HTERT RPE-1 (cell line): ENCODE measurements around the gene DOCK1.
"Not testable (repeated sequence)": the region's sequence is repeated elsewhere in the genome, so short reads cannot be mapped to it uniquely, and the experiment has no call there.

Experiments
- in situ Hi-C: fragments of 300-500 bp; cut with MboI; formaldehyde crosslinking; loops from 4 replicates; pipeline ENCODE4 v1.14.3; 2020; ENCODE audit warnings: low sequenced_read_pairs

DOCK1 gene

DNA sequence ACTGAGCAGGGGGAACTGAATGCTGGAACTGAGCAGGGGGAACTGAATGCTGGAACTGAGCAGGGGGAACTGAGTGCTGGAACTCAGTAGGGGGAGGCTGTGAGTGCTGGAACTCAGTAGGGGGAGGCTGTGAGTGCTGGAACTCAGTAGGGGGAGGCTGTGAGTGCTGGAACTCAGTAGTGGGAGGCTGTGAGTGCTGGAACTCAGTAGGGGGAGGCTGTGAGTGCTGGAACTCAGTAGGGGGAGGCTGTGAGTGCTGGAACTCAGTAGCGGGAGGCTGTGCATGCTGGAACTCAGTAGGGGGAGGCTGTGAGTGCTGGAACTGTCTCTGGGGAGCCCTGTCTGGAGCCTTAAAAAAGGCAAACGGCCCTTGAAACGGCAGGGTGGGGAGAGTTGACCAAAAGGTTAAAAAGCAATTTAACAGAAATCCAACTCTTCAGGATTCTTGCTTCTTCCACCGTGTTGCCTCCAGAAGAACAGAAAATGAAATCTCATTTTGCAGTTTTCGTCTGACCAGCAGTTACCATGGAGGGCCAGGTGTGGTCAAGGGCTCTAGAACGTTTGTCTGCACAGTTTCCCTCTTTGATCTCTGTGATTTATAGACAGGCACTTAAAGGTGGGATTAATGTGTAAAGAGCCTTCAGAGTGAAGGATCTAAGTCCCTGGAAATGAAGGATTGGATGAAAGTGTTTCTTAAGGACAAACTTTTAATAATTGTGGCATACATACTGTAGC is 19.1 kb downstream of the DOCK1 start:
- in situ Hi-C loops = no loop called here

DNA sequence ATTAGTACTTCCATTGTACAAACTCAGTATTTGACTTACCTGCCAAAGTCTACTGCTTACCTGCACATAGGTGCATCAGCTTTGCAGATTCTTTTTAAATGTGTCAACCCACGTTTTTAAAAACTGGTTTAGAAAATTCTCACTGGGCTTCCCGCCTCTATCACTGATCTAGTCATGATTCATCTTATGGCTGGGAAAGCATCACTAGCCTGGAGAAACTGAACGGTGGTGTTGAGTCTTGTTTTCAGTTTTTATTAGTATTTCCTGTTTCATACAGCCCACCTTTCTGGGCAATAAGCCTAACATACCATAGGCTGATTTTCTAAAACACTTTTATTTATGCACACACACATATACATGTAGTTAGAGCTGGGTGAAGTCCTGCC is 19.7 kb downstream of the DOCK1 start:
- in situ Hi-C loops = no loop called here

- in situ Hi-C loops = no loop called here
Measured at GRCh38 chr10:126926568-126926967, 21.3 kb downstream of the DOCK1 start.

DNA sequence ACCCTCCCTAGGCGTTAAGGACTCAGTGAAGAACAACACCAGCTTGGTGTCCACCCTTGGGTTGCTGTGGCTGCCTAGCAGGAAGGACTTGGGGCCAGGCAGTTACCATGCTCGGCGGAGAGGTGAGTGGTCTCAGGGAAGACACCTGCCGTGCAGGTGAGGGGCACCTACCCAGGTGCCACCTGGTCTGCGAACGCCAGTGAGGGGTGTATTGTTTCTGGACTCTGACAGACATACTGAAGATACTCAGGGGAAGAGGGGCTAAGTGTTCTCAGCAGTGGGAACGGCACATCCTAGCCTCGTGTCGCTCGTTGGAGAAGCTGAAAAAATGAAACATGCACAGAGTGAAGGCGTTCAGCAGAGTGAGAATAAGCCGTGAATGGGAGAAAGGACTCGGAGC is 22.6 kb downstream of the DOCK1 start:
- in situ Hi-C loops = no loop called here

DNA sequence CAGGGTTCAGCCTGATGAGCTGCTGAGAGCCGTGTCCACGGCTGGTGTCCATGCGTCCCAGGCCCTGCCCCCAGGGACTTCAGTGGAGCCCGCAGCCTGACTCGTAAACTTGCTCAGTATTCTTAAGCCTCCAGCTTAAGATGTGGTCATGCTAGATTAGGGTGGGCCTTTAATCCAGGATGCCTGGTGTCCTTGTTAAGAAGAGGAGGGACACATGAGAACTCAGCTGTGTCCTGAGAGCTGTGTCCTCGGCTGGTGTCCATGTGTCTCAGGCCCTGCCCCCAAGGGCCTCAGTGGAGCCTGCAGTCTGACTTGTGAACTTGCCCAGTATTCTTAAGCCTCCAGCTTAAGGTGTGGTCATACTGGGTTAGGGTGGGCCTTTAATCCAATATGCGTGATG is 23.0 kb downstream of the DOCK1 start:
- in situ Hi-C loops = no loop called here

- in situ Hi-C loops = no loop called here
Measured at GRCh38 chr10:126929391-126929790, 24.2 kb downstream of the DOCK1 start.

DNA sequence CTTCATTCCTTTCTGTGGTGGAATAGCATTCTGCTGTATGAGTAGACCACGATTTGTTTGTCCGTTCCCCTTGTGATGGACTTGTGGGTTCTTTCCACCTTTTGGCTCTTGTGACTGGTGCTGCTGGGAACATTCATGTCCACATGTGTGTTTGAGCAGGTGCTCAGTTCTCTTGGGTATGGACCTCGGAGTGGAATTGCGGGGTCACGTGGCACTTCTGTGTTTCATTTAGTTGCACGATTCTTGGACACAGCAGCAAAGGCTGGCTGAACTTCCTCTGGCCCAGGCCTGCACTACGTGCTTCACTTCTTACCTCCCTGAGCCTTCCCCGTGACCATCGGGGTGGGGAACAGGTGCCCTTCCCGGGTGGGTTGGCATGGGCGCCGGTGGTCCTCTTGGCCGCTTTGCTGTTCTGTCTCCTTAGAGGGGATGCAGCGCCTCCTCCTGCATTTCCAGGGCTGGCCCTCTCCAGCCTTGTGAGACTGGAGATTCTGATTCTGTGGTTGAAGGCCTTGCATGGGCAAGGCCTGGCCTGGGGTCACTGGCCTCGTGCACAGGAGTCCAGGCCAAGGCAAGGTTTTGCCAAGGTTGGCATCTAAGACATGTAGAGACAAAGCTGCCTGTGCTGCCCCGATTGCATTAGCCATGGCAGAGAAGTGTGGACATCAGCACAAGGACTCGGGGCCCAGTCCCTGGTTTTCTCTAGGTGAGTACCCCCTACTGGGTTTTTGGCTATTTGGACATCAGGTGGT is 25.1 kb downstream of the DOCK1 start:
- in situ Hi-C loops = no loop called here

- in situ Hi-C loops = no loop called here
Measured at GRCh38 chr10:126930883-126931503, 25.8 kb downstream of the DOCK1 start.

GRCh38 chr10:126931544-126931943 is 26.3 kb downstream of the DOCK1 start:
- in situ Hi-C loops = no loop called here

DNA sequence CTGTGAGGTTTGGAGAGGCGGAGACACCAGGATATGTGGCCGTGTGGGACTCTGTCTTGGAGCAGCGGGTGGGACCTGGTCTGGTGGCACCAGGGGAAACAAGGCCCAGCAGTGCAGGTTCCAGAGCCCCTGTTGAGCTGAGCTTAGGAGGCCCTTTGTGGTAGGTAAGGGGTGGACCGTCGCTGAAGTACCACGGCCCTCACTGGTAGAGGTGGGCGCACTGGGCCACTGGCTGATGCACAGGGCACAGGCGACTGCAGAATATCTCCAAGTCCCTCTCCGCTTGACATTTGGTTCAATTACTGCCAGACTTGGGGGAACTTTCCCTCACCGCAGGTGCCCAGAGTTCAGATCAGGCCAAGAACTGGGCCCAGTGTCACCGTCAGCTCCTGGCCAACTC is 27.3 kb downstream of the DOCK1 start:
- in situ Hi-C loops = no loop called here

DNA sequence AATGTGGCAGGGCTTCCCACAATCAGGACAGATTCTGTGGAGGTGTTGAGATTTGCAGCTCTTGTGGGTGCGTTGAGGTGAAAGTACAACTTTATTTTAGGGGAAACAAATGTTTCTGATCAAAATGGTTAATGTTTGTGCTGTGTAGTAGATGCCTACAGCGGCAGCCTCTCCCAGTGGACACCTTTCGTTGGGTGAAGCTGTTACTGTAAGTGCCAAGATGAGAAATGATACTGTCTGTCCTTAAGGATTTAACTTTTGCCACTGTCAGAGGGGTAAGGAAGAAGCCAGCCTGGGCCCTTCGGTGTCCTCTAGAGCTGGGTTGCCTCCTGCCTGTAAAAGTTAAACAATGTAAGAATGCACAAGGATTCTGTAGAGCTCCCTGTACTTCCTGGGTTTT is 27.9 kb downstream of the DOCK1 start:
- in situ Hi-C loops = no loop called here

GRCh38 chr10:126935263-126935946 is 30.2 kb downstream of the DOCK1 start:
- in situ Hi-C loops = no loop called here

GRCh38 chr10:126937026-126937425 is 31.8 kb downstream of the DOCK1 start:
- in situ Hi-C loops = no loop called here

DNA sequence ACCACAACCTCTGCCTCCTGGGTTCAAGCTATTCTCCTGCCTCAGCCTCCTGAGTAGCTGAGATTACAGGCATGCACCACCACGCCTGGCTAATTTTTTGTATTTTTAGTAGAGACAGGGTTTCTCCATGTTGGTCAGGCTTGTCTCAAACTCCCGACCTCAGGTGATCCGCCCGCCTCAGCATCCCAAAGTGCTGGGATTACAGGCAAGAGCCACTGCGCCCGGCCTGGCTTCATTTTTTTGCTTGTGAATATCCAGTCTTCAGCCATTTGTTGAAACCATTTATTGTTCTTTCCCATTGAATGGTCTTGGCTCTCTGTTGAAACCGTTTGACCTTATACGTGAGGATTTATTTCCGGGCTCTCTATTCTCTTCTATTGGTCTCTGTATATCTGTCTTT is 32.9 kb downstream of the DOCK1 start:
- in situ Hi-C loops = not testable (repeated sequence)

GRCh38 chr10:126939706-126940105 is 34.5 kb downstream of the DOCK1 start:
- in situ Hi-C loops = no loop called here

DNA sequence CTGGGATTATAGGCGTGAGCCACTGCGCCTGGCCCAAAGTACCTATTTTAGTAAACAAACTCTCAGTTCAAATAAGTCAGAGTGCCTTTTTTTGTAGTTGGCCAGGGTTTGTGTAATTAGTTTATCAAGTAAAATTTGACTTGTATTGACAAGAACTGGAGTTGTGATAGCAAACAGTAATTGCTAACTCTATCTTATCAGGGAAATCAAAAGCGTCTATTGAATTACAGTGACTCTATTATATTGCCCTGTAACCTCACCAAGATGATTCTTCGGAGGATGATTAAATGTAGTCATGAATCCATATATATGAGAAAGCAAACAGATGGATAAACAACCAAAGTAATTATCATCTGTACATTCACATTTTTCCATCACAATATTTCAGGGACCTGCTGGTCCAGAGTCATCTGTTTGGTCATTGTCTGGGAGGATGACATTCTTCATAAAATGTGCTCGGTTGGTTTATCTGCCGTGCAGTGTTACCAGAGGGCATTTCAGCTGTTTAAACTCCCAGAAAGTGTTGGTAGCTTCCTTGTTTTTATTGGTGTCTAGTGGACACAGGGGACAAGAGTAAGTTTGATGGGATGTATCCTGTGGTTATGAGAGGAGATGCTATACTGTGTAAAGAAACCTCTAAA is 35.6 kb downstream of the DOCK1 start:
- in situ Hi-C loops = no loop called here

- in situ Hi-C loops = no loop called here
Measured at GRCh38 chr10:126944191-126944590, 39.0 kb downstream of the DOCK1 start.

DNA sequence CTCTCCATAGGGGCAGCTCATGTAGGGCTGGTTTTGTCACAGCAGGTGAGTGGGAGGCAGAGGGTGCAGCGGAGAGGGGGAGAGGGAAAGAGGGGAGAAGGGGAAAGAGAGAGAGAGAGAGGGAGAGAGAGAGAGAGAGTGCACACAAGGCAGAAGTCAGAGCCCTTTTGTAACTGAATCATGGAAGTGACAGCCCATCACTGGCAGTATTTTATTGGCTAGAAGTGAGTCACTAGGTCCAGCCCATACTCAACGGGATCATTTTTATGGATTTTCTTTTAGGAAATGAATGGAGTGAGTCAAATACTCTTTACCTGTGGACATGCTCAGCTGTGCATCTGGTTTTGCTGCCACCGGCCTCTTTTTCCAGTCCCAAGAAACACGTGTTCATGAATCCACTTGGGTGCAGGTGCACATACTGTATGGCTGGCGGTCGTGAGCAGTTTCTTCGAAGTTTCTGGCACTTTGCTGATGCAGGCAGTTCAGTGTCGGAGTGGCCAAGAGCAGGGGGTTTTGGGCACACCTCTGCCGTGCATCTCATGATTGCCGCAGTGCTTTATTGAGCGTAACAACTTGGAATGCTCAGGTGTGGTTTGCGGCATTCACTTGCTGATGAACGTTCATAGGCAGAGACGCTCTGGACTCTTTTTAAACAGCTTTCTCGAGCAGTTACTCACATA is 40.3 kb downstream of the DOCK1 start:
- in situ Hi-C loops = no loop called here

DNA sequence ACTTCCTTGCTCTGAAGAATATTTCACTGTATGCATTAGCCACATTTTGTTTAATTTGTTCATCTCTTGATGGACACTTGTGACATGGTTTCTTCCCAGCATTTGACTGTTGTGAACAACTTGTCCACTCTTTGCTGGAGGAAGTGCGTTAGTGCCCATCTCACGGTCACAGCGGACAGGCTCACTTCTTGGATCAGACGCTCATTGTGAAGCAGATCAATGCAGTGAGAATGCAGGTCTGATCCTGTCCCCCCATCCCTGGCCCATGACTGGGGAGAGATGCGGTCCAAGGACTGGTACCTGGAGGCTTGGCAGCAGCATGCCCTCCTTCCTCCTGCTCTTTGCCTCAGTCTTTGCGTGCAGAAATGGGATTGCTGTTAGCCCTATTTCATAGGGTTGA is 41.5 kb downstream of the DOCK1 start:
- in situ Hi-C loops = no loop called here

GRCh38 chr10:126948355-126949160 is 43.3 kb downstream of the DOCK1 start:
- in situ Hi-C loops = no loop called here
